GM12873 (cell line): ENCODE results near the gene FAAP20.

ENCODE experiments used
- CTCF ChIP-seq: IDR thresholded peaks from 2 replicates; pipeline ENCODE4 v1.5.1; 2012; ENCODE audit warnings: low read depth, mild to moderate bottlenecking, moderate library complexity, low read length, control low read depth; ENCODE audit not compliant: insufficient read depth; ENCODE audit errors: missing control alignments

Gene FAAP20

GRCh38 chr1:2182376-2182775, 12.2 kb downstream of the FAAP20 start:
- TF ChIP-seq CTCF, result no peak

GRCh38 chr1:2181752-2182151, 12.8 kb downstream of the FAAP20 start:
- no peak for TF ChIP-seq CTCF

GRCh38 chr1:2181271-2181670, 13.3 kb downstream of the FAAP20 start:
- no peak for TF ChIP-seq CTCF

GRCh38 chr1:2180297-2181245, 14.0 kb downstream of the FAAP20 start:
- no peak for TF ChIP-seq CTCF

- TF ChIP-seq CTCF, result no peak
These were observed 15.1 kb downstream of the FAAP20 start for GRCh38 chr1:2179283-2180013.

- no peak for TF ChIP-seq CTCF
These were observed 15.7 kb downstream of the FAAP20 start for GRCh38 chr1:2178875-2179274.

GRCh38 chr1:2177946-2178538, 16.5 kb downstream of the FAAP20 start:
- TF ChIP-seq CTCF, result no peak
